CD4-positive, CD25-positive, alpha-beta regulatory T cell (primary cell): ENCODE data around the gene AIRE. TPM values are rescaled to one million over a fixed set of nuclear protein-coding genes. Genes with fewer than 3 reads are reported as not detected.
A peak's percentile ranks its signal among the peaks of the same experiment; 100 is the strongest.

ENCODE experiments used
- ATAC-seq, 2 donors: fragments of 150-1000 bp; cut with Tn5 transposase; one replicate each; pipeline ENCODE4 v1.10.0; 2021; ENCODE audit warnings: low read depth in 2 of 2, moderate number of reproducible peaks in 2 of 2, moderate library complexity in 1 of 2
- DNase-seq, 3 donors: peaks; one replicate each; pipeline versions ENCODE4 v3.0.0 to v3.0.0-alpha.2; 2012 to 2022; ENCODE audit warnings: mixed read lengths in 1 of 3
- H3K27ac ChIP-seq: one replicate; pipeline ENCODE4 v1.7.0; 2013; ENCODE audit warnings: mild to moderate bottlenecking, low read length; ENCODE audit not compliant: insufficient read depth, poor library complexity, severe bottlenecking
- H3K27me3 ChIP-seq: one replicate; pipeline ENCODE4 v1.7.0; 2013; ENCODE audit warnings: low read length; ENCODE audit not compliant: control insufficient read depth, insufficient read depth
- H3K36me3 ChIP-seq: one replicate; pipeline ENCODE4 v1.7.0; 2013; ENCODE audit warnings: mild to moderate bottlenecking, low read length, moderate library complexity; ENCODE audit not compliant: control insufficient read depth, insufficient read depth
- H3K4me1 ChIP-seq: 2 replicates; pipeline ENCODE4 v1.7.0; 2013; ENCODE audit warnings: mild to moderate bottlenecking, low read length; ENCODE audit not compliant: insufficient read depth, control insufficient read depth, poor library complexity, severe bottlenecking
- H3K4me3 ChIP-seq: one replicate; pipeline ENCODE4 v1.7.0; 2013; ENCODE audit warnings: low read depth, mild to moderate bottlenecking, low read length, moderate library complexity
- H3K9me3 ChIP-seq, 2 experiments: 1 replicate in 1 of 2; 2 replicates in 1 of 2; pipeline ENCODE4 v1.7.0; 2013; ENCODE audit warnings: low read length in 2 of 2, mild to moderate bottlenecking in 1 of 2, moderate library complexity in 1 of 2; ENCODE audit not compliant: control insufficient read depth in 2 of 2
- H3K27ac Mint-ChIP-seq, 3 donors: one replicate each; pipeline ENCODE4 v1.8.0; 2020 to 2022; ENCODE audit warnings: mild to moderate bottlenecking in 3 of 3, mixed read lengths in 3 of 3, moderate library complexity in 2 of 3
- H3K27me3 Mint-ChIP-seq: one replicate; pipeline ENCODE4 v1.8.0; 2022; ENCODE audit warnings: mild to moderate bottlenecking, mixed read lengths
- H3K36me3 Mint-ChIP-seq: one replicate; pipeline ENCODE4 v1.8.0; 2020; ENCODE audit warnings: mixed read lengths
- H3K4me1 Mint-ChIP-seq, 4 donors: one replicate each; pipeline ENCODE4 v1.8.0; 2020 to 2022; ENCODE audit warnings: mixed read lengths in 4 of 4, mild to moderate bottlenecking in 1 of 4
- H3K4me3 Mint-ChIP-seq, 4 donors: one replicate each; pipeline ENCODE4 v1.8.0; 2020 to 2022; ENCODE audit warnings: mild to moderate bottlenecking in 4 of 4, mixed read lengths in 4 of 4, moderate library complexity in 3 of 4
- H3K9me3 Mint-ChIP-seq, 7 donors: one replicate each; pipeline ENCODE4 v1.8.0; 2020 to 2022; ENCODE audit warnings: mixed read lengths in 7 of 7, mild to moderate bottlenecking in 3 of 7, moderate library complexity in 2 of 7
- polyA plus RNA-seq, 4 donors: library from polyadenylated mRNA; unstranded; fragments of 300-500 nt; fragmentation: Illumina TruSeq; gene quantifications; one replicate each; pipeline ENCODE4 v1.2.3, GENCODE V29; 2021
- total RNA-seq: library from RNA; stranded (reverse); gene quantifications from one replicate; pipeline ENCODE4 v1.2.3, GENCODE V29; 2022

AIRE gene
- total and polyA plus RNA-seq, 5 donors from 2014 or later, result 0.07 to 2.0 (median 0.39) TPM

- H3K4me1 Mint-ChIP-seq, result peaks cover 4 to 43% (median 21%) of the 10 kb centered on the region in 4 donors
- H3K4me3 Mint-ChIP-seq, result no peak overlapping the region
- Histone ChIP-seq H3K4me3 (no peak overlapping the region), H3K27ac (no peak overlapping the region), H3K27me3 (no peaks in the 10 kb centered on the region), H3K4me1 (peaks cover 35% of the 10 kb centered on the region), H3K9me3 (no peaks in the 10 kb centered on the region), H3K36me3 (peaks cover 29% of the 10 kb centered on the region)
- ATAC-seq (no peak), DNase-seq (no peak)
- H3K9me3 Mint-ChIP-seq, result peaks cover 0 to 2% (median 0%) of the 10 kb centered on the region in 7 donors
- peaks cover 15% of the 10 kb centered on the region for H3K36me3 Mint-ChIP-seq
- H3K27me3 Mint-ChIP-seq, result no peaks in the 10 kb centered on the region
- peak overlapping the region in 1 of 3 donors; percentile 86 for H3K27ac Mint-ChIP-seq
Observed at GRCh38 chr21:44306936-44307704, 21.4 kb downstream of the AIRE start.

GRCh38 chr21:44310628-44311507 lies 25.2 kb downstream of the AIRE start:
- Histone ChIP-seq H3K36me3 (peaks cover 42% of the 10 kb centered on the region), H3K4me1 (no peaks in the 10 kb centered on the region), H3K9me3 (no peaks in the 10 kb centered on the region), H3K27me3 (no peaks in the 10 kb centered on the region), H3K4me3 (no peak overlapping the region), H3K27ac (no peak overlapping the region)
- Mint-ChIP-seq H3K36me3 (peaks cover 15% of the 10 kb centered on the region), H3K27me3 (no peaks in the 10 kb centered on the region), H3K9me3 (no peaks in the 10 kb centered on the region), H3K4me3 (peak overlapping the region in 1 of 4 donors; percentile 51), H3K27ac (peak overlapping the region in 1 of 3 donors; percentile 76), H3K4me1 (peaks cover 0 to 14% (median 6%) of the 10 kb centered on the region in 4 donors)
- DNase-seq (no peak), ATAC-seq (no peak)

- H3K9me3 Mint-ChIP-seq, result no peaks in the 10 kb centered on the region
- H3K9me3 ChIP-seq, result no peaks in the 10 kb centered on the region
- no peak overlapping the region for H3K27ac ChIP-seq
- H3K27ac Mint-ChIP-seq, result peak overlapping the region in 1 of 3 donors; percentile 69
- no peaks in the 10 kb centered on the region for H3K27me3 Mint-ChIP-seq
- H3K4me3 Mint-ChIP-seq, result no peak overlapping the region
- peaks cover 0 to 13% (median 5%) of the 10 kb centered on the region in 4 donors for H3K4me1 Mint-ChIP-seq
- ATAC-seq (no peak), DNase-seq (no peak)
- no peaks in the 10 kb centered on the region for H3K27me3 ChIP-seq
- no peaks in the 10 kb centered on the region for H3K4me1 ChIP-seq
- peaks cover 18% of the 10 kb centered on the region for H3K36me3 Mint-ChIP-seq
- H3K36me3 ChIP-seq, result peaks cover 47% of the 10 kb centered on the region
- no peak overlapping the region for H3K4me3 ChIP-seq
Observed at GRCh38 chr21:44312089-44312488, 26.4 kb downstream of the AIRE start.

GRCh38 chr21:44312716-44313115 lies 27.0 kb downstream of the AIRE start:
- peaks cover 48% of the 10 kb centered on the region for H3K36me3 ChIP-seq
- Mint-ChIP-seq H3K27me3 (no peaks in the 10 kb centered on the region), H3K27ac (no peak overlapping the region), H3K36me3 (peaks cover 17% of the 10 kb centered on the region), H3K4me3 (no peak overlapping the region), H3K4me1 (peaks cover 0 to 9% (median 4%) of the 10 kb centered on the region in 4 donors), H3K9me3 (no peaks in the 10 kb centered on the region)
- DNase-seq (no peak), ATAC-seq (no peak)
- no peak overlapping the region for H3K27ac ChIP-seq
- H3K27me3 ChIP-seq, result no peaks in the 10 kb centered on the region
- H3K9me3 ChIP-seq, result no peaks in the 10 kb centered on the region
- no peaks in the 10 kb centered on the region for H3K4me1 ChIP-seq
- H3K4me3 ChIP-seq, result no peak overlapping the region

- DNase-seq (no peak), ATAC-seq (no peak)
- H3K4me3 Mint-ChIP-seq, result no peak overlapping the region
- H3K27ac Mint-ChIP-seq, result no peak overlapping the region
- peaks cover 53% of the 10 kb centered on the region for H3K36me3 ChIP-seq
- H3K27ac ChIP-seq, result no peak overlapping the region
- no peaks in the 10 kb centered on the region for H3K9me3 ChIP-seq
- H3K27me3 Mint-ChIP-seq, result no peaks in the 10 kb centered on the region
- peaks cover 10% of the 10 kb centered on the region for H3K36me3 Mint-ChIP-seq
- H3K4me1 Mint-ChIP-seq, result peaks cover 0 to 5% (median 1%) of the 10 kb centered on the region in 4 donors
- H3K27me3 ChIP-seq, result no peaks in the 10 kb centered on the region
- H3K4me1 ChIP-seq, result no peaks in the 10 kb centered on the region
- no peak overlapping the region for H3K4me3 ChIP-seq
- no peaks in the 10 kb centered on the region for H3K9me3 Mint-ChIP-seq
Observed at GRCh38 chr21:44313451-44313850, 27.8 kb downstream of the AIRE start.

GRCh38 chr21:44314128-44314527 lies 28.5 kb downstream of the AIRE start:
- no peak for DNase-seq
- Mint-ChIP-seq H3K9me3 (peaks cover 0 to 2% (median 0%) of the 10 kb centered on the region in 7 donors), H3K27me3 (no peaks in the 10 kb centered on the region), H3K4me1 (peaks cover 0 to 5% (median 0%) of the 10 kb centered on the region in 4 donors), H3K4me3 (no peak overlapping the region), H3K36me3 (peaks cover 10% of the 10 kb centered on the region), H3K27ac (no peak overlapping the region)
- no peaks in the 10 kb centered on the region for H3K9me3 ChIP-seq
- no peak for ATAC-seq
- H3K4me1 ChIP-seq, result no peaks in the 10 kb centered on the region
- no peak overlapping the region for H3K27ac ChIP-seq
- no peak overlapping the region for H3K4me3 ChIP-seq
- no peaks in the 10 kb centered on the region for H3K27me3 ChIP-seq
- peaks cover 50% of the 10 kb centered on the region for H3K36me3 ChIP-seq

- DNase-seq (no peak), ATAC-seq (no peak)
- Histone ChIP-seq H3K4me3 (no peak overlapping the region), H3K4me1 (no peaks in the 10 kb centered on the region), H3K36me3 (peaks cover 52% of the 10 kb centered on the region), H3K27ac (no peak overlapping the region), H3K9me3 (no peaks in the 10 kb centered on the region), H3K27me3 (no peaks in the 10 kb centered on the region)
- H3K4me1 Mint-ChIP-seq, result peaks cover 0 to 5% (median 0%) of the 10 kb centered on the region in 4 donors
- H3K36me3 Mint-ChIP-seq, result peaks cover 10% of the 10 kb centered on the region
- H3K27ac Mint-ChIP-seq, result no peak overlapping the region
- no peaks in the 10 kb centered on the region for H3K27me3 Mint-ChIP-seq
- H3K9me3 Mint-ChIP-seq, result peaks cover 0 to 2% (median 0%) of the 10 kb centered on the region in 7 donors
- no peak overlapping the region for H3K4me3 Mint-ChIP-seq
Observed at GRCh38 chr21:44314561-44314960, 28.9 kb downstream of the AIRE start.
